NCI-H2227 (cell line): ENCODE data around the gene KCNC3.

Experiments
- DNase-seq: peaks from one replicate; lab custom pipeline; 2025; ENCODE audit not compliant: unreplicated experiment; lab: John Stamatoyannopoulos, UW

The KCNC3 gene

GRCh38 chr19:50329146-50329925, at the start of gene KCNC3:
Gene KCNC3 (minus strand): TSS chr19:50329377. CDS start chr19:50329082, 295 bp downstream.
- peak; percentile 98 for DNase-seq

DNA sequence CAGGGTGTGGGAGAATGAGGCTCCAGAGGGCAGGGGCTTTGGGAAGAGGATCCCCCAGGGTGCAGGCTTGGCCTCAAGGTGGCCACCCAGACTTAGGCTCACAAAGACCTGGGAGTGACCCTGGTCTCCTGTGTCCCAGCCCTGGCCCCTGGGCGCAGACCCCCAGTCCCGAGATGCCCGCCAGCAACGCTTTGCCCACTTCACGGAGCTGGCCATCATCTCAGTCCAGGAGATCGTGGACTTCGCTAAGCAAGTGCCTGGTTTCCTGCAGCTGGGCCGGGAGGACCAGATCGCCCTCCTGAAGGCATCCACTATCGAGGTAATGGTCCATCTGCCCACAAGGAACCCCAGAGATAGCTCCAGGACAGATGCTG, 49.7 kb upstream of the KCNC3 start:
- no peak for DNase-seq

GRCh38 chr19:50378169-50378862, 49.1 kb upstream of the KCNC3 start:
- DNase-seq = no peak

DNA sequence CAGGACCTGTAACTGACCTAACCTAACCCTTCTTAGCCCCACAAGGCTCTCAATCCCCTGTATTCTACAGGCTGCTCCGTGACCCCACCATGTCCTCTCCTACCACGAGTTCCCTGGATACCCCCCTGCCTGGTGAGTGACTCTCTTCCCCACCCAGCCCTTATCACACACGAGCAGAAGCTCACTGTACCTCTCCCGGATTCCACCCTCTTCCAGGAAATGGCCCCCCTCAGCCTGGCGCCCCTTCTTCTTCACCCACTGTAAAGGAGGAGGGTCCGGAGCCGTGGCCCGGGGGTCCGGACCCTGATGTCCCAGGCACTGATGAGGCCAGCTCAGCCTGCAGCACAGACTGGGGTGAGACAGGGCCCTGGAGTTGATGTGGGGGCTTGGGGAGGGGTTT, 48.3 kb upstream of the KCNC3 start:
- no peak for DNase-seq

DNA sequence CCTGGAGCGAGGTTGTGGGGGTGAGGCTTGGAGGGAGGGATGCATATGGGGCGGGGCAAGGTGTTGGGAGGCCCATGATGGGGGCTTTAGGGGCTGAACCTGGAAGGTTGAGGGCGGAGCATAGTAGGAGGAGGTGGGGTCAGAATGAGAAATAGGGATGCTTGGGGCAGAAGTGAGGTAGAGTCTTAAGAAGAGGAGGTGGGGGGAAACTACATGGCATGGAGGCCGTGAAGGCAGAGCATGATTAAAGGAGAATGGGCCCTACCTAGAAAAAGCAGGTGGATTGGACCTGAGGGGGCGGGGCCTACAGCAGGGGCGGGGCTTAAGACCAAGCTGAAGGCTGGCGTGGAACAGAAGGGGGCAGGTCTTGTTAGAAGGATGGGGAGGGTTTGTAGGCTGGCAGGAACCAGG, 47.9 kb upstream of the KCNC3 start:
- DNase-seq = peak; percentile 78

DNA sequence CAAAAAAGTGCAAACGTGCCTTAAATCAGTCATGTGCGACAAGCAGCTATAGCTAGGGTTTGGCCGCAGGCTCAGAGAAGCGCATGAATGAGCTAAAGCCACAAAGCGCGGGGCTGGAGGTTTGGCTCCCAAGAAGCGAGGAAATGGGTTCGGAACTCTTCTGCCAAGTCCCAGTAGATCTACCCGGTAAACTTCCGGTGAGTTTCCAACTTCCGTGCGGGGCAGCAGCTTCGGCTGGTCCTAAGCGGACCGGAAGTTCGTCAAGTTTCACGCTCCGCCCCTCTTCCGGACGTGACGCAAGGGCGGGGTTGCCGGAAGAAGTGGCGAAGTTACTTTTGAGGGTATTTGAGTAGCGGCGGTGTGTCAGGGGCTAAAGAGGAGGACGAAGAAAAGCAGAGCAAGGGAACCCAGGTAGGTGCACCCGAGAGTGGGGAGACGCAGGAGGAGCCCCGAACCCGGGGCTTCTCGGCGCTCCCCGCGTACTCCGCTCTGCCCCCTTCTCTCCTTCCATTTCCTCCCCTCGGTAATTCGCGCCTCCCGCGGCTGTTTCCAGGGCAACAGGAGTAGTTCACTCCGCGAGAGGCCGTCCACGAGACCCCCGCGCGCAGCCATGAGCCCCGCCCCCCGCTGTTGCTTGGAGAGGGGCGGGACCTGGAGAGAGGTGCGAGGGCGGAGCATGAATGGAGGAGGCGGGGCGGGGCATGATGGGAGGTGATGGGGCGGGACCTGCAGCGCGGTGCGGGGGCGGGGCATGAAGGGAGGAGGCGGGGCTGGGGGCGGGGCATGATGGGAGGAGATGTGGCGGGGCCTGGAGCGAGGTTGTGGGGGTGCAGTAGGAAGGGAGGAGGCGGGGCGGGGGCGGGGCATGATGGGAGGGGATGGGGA, 47.2 kb upstream of the KCNC3 start, which contains the start of gene NR1H2:
Gene NR1H2 (plus strand): TSS at position 292 of the 885 bp plus-strand sequence. CDS start 1,149 bp downstream, outside the sequence.
- DNase-seq = peak; percentile 96

GRCh38 chr19:50371914-50372475, 42.8 kb upstream of the KCNC3 start:
- no peak for DNase-seq

GRCh38 chr19:50368649-50369570, 39.7 kb upstream of the KCNC3 start:
- DNase-seq = peak; percentile 87

GRCh38 chr19:50365434-50366306, 36.5 kb upstream of the KCNC3 start, which contains the start of gene NAPSA:
Gene NAPSA (minus strand): TSS chr19:50365639. CDS start chr19:50365621, 18 bp downstream.
- no peak for DNase-seq

DNA sequence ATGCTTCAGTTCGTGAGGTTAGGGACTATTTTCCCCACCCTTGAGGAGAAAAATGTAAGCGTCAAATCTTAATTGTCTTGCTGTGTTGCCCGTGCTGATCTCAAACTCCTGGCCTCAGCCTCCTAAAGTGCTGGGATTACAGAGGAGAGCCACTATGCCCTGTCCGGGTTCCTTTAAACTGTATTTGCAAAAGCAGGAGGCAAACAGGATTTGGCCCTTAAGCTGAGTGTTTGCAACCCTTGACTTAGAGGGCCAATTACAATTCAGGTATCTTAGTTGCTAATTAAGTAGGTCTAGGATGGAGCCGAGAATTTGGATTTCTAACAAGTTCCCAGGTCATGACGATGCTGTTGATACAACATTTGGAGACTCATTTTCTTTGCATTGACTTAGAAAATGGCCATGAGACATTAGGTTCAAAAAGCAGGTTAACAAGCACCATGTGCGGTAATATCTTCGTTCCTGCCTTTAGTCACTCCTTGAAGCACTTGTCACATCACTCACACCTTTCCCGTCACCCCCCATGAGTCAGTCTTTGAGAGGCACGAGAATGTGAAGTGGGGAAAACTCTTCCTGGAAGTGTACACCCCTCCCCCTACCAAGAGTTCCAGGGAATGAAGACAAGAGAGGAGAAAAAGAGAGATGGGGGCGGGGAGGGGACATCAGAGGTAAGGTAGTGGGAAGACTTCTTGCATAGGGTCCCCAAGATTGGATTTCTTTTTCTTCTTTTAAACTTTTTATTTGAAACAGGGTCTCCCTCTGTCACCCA, 33.7 kb upstream of the KCNC3 start:
- peak; percentile 8 for DNase-seq

- no peak for DNase-seq
These were observed 32.8 kb upstream of the KCNC3 start for GRCh38 chr19:50362030-50362412.

GRCh38 chr19:50361290-50362029, 32.3 kb upstream of the KCNC3 start:
- peak; percentile 18 for DNase-seq

- DNase-seq = no peak
These were observed 30.2 kb upstream of the KCNC3 start for GRCh38 chr19:50359328-50359818.

GRCh38 chr19:50358483-50359327, 29.5 kb upstream of the KCNC3 start:
- DNase-seq = peak; percentile 86

DNA sequence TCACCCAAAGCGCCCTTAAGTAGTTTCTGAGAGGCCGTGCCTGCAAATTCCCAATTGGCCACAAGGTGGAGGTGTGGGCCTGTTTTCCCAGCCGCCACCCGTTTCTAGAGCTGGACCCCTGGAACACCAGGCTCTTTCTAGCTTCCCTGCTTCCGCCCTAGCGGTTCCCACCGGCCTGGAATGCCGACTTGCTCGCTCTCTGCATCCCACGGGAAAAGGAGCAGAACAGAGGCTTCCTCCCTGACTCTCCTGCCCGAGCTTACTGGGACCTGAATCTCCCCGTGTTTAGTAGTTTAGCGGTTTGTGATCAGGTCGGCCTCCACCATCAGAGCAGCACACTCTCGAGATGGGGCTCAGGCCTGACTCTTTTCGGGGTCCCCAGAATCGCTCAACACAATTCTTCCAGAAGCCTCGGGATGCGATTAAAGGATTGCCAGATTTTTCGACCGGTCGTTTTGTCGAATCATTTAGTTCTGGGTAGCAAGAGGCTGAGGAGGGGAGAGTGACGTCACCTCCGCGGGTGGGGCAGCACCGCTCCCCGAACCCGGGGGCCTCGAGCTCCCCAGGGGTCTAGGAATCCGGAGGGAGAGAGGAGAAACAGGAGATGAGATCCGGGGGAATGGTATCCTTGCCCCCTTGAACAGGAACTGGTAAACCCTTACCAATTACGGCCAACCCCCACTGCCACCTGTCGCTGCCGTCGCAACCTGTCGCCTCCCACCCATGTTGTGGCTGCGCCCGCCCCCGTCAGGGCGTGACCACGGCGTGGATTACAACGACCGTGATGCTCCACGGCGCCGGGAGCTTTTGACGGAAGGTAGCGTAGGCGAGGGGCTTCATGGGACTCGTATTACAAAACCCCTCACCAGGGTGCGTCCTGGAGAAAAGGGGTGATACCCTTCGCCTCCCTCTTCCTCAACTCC, 28.3 kb upstream of the KCNC3 start:
- DNase-seq = peak; percentile 87
